Prostate gland (tissue), 2 donors: Measurements from ENCODE around the gene FMO2.

ENCODE experiments used
- POLR2A ChIP-seq: fragments of 450-650 bp; IDR thresholded peaks from one replicate; pipeline ENCODE4 v1.6.1; 2016; ENCODE audit warnings: antibody characterized with exemption, mild to moderate bottlenecking
- POLR2AphosphoS5 ChIP-seq: sonication (generic); formaldehyde crosslinking; IDR thresholded peaks from one replicate; pipeline ENCODE4 v1.6.1; 2017; ENCODE audit warnings: antibody characterized with exemption
- TF ChIP-seq, protein P1 (sequence below), 4 experiments: fragments of 200-600 bp in 2 of 4; fragments of 450-650 bp in 2 of 4; sonication (generic) in 2 of 4; IDR thresholded peaks; 1 replicate in 3 of 4; 2 replicates in 1 of 4; pipeline ENCODE4 v1.5.1; 2016 to 2019; ENCODE audit warnings: antibody characterized with exemption in 4 of 4, mild to moderate bottlenecking in 2 of 4, moderate library complexity in 2 of 4

DNA sequence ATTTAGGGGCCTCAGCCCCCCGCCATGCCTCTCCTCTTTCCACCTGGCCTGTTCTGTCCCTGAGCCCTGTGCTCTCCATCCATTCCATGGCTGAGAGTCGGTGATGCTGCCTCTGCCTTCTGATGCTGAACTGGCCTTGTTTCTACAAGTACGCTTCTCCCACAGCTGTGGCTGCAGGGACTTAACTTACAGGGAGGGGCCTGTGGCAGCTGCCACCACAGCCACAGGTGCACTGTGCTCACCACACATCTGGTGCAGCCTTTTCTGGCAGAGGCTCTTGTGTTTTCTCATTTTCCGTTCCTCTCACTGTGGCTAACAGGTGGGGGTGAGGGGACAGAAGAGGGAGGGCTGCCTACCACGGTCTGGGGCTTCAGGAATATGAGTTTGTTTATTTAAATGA, 67.4 kb downstream of the FMO2 start:
- TF ChIP-seq POLR2A (no peak), POLR2AphosphoS5 (no peak)
- TF ChIP-seq, protein P1, sequence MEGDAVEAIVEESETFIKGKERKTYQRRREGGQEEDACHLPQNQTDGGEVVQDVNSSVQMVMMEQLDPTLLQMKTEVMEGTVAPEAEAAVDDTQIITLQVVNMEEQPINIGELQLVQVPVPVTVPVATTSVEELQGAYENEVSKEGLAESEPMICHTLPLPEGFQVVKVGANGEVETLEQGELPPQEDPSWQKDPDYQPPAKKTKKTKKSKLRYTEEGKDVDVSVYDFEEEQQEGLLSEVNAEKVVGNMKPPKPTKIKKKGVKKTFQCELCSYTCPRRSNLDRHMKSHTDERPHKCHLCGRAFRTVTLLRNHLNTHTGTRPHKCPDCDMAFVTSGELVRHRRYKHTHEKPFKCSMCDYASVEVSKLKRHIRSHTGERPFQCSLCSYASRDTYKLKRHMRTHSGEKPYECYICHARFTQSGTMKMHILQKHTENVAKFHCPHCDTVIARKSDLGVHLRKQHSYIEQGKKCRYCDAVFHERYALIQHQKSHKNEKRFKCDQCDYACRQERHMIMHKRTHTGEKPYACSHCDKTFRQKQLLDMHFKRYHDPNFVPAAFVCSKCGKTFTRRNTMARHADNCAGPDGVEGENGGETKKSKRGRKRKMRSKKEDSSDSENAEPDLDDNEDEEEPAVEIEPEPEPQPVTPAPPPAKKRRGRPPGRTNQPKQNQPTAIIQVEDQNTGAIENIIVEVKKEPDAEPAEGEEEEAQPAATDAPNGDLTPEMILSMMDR (IDR thresholded peaks at IDR 0.05), result no peak
